Measurements from ENCODE around the gene LMOD2. TPM values are rescaled to one million over a fixed set of nuclear protein-coding genes. Genes with fewer than 3 reads are reported as not detected.

Gene LMOD2, protein sequence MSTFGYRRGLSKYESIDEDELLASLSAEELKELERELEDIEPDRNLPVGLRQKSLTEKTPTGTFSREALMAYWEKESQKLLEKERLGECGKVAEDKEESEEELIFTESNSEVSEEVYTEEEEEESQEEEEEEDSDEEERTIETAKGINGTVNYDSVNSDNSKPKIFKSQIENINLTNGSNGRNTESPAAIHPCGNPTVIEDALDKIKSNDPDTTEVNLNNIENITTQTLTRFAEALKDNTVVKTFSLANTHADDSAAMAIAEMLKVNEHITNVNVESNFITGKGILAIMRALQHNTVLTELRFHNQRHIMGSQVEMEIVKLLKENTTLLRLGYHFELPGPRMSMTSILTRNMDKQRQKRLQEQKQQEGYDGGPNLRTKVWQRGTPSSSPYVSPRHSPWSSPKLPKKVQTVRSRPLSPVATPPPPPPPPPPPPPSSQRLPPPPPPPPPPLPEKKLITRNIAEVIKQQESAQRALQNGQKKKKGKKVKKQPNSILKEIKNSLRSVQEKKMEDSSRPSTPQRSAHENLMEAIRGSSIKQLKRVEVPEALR
- not detected in 2 replicates for total RNA-seq

DNA sequence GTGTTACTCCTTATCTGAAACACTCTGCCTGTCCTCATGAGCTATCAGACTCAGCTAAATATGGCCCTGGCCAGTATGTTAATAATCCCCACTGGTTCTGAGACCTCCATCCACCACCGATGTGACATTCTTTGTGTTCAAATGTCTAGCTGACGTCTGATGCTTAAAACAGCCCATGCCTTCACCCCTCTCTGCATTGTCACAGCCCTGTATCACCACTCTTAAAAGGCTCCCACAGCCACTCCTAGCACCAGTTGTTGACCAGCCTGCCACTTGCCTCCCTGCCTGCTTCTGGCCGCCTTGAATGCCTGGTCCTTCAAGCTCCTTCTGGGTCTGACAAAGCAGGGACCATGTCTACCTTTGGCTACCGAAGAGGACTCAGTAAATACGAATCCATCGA is at the start of gene LMOD2:
Gene LMOD2, plus strand, starts transcription at position 253 of the 400 bp plus-strand sequence. Its CDS starts 98 bp downstream, at position 351.

Other genes starting within 250 kb of the LMOD2 start
- gene IQUB, start 121.3 kb upstream of the LMOD2 start, total RNA-seq, result 0.50 and 0.55 TPM in 2 replicates
- gene NDUFA5, start 98.0 kb upstream of the LMOD2 start, total RNA-seq, result 31.9 and 40.8 TPM in 2 replicates
- not detected in 2 replicates for gene ASB15, start 54.0 kb upstream of the LMOD2 start, total RNA-seq
- 11.1 and 13.0 TPM in 2 replicates for gene WASL, start 93.1 kb downstream of the LMOD2 start, total RNA-seq
- not detected in 2 replicates for gene HYAL4, start 189.3 kb downstream of the LMOD2 start, total RNA-seq

Data from uterine smooth muscle cell (primary cell).